SJCRH30 (cell line): ENCODE measurements around the gene FAM180A. TPM values are rescaled to one million over a fixed set of nuclear protein-coding genes. Genes with fewer than 3 reads are reported as not detected.
"Not testable (repeated sequence)": the region's sequence is repeated elsewhere in the genome, so short reads cannot be mapped to it uniquely, and the experiment has no call there.

Source experiments
- DNase-seq, 2 experiments: peaks; one replicate each; pipeline ENCODE4 v3.0.0-alpha.2; 2015 to 2020
- H3K27ac ChIP-seq: fragments of 250-450 bp; sonication (Bioruptor Pico); 2 replicates; pipeline ENCODE4 v1.5.1; 2020; ENCODE audit warnings: mild to moderate bottlenecking, moderate library complexity
- H3K27me3 ChIP-seq: fragments of 250-450 bp; sonication (Bioruptor Pico); 2 replicates; pipeline ENCODE4 v1.5.1; 2020; ENCODE audit warnings: mild to moderate bottlenecking, moderate library complexity
- H3K36me3 ChIP-seq: fragments of 250-450 bp; sonication (Bioruptor Pico); 2 replicates; pipeline ENCODE4 v1.5.1; 2020; ENCODE audit warnings: mild to moderate bottlenecking, moderate library complexity
- H3K4me1 ChIP-seq: fragments of 250-450 bp; sonication (Bioruptor Pico); 2 replicates; pipeline ENCODE4 v1.5.1; 2020; ENCODE audit warnings: mild to moderate bottlenecking, moderate library complexity
- H3K4me3 ChIP-seq: fragments of 250-450 bp; sonication (Bioruptor Pico); 2 replicates; pipeline ENCODE4 v1.5.1; 2020; ENCODE audit warnings: mild to moderate bottlenecking, moderate library complexity
- H3K9me3 ChIP-seq: fragments of 250-450 bp; sonication (Bioruptor Pico); replicated peaks from 2 replicates; pipeline ENCODE4 v1.5.1; 2020; ENCODE audit warnings: mild to moderate bottlenecking, moderate library complexity
- total RNA-seq: library from RNA; depleted of rRNA; stranded (reverse); fragments of >200 nt; shearing (Covaris generic); gene quantifications from 2 replicates; pipeline ENCODE4 v1.2.3, GENCODE V29; 2014

The FAM180A gene
- total RNA-seq, 1 experiment from 2014 or later, result 0.12 TPM

DNA sequence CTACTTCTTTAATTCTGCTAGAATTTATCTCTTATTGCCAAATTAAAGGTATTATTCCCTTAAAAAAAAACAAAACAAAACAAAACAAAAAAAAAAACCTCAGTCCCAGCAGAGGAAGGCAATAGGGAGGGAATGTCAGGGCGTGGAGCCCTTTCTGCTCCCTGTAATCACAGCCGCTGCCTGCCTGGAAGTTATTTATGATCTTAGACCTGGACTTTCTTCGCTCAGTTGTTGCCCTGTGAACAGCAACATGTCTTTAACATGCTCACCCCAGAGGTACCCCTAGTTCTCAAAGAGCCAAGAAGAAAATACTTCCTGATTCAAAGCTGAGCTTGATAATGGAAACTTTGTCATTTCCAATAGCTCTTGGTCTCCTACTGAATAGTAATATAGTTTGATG, 7.7 kb downstream of the FAM180A start:
- Histone ChIP-seq H3K27me3 (no peaks in the 10 kb centered on the region; the same call in 1 of the 2 replicates), H3K4me3 (no peak overlapping the region), H3K36me3 (no peaks in the 10 kb centered on the region), H3K4me1 (no peaks in the 10 kb centered on the region), H3K27ac (no peak overlapping the region), H3K9me3 (no peaks in the 10 kb centered on the region)
- no peak for DNase-seq

DNA sequence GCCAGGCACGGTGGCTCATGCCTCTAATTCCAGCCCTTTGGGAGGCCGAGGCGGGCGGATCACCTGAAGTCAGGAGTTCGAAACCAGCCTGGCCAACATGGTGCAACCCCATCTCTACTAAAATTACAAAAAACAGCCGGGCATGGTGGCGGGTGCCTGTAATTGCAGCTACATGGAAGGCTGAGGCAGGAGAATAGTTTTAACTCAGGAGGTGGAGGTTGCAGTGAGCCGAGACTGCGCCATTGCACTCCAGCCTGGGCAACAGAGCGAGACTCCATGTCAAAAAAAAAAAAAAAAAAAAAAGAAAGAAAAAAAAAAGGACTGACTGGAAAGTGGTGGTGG, 11.3 kb downstream of the FAM180A start:
- not testable (repeated sequence) for H3K27ac ChIP-seq, DNase-seq, H3K4me1 ChIP-seq, H3K9me3 ChIP-seq, H3K36me3 ChIP-seq, H3K27me3 ChIP-seq, H3K4me3 ChIP-seq

DNA sequence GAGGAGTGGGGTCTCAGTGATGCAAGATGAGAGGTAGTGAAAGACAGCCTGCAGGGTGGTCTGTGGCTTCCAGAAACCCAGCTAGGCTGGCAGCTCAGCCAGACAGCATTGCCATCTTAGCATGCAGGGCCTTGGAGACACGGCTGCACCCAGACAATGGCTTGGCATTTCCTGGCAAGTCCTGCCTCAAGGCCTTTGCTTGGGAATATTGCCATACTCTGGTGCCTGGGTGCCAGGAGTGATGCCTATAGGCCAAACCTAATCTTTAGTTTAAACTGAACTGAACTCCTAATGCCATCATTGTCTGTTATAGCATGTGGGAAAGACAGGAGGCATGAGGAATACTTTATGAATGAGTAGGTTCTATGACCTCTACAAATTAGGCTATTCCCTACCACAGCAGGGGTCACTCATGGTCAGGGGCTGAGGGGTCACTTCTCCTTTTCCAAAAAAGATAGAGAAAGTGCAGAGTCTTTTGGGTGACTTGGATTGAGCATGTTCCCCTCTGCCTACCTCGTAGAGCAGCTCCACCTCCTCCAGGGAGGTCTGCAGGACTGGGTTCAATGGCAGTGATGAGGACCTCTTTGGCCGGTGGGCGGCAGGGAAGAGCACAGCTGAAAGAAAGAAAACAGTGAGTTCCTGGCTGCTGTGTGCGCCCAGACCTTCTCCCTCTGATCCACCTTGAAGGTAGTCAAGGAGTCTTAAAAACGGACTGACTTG, 11.9 kb downstream of the FAM180A start:
- no peak overlapping the region for H3K4me3 ChIP-seq
- H3K4me1 ChIP-seq, result no peaks in the 10 kb centered on the region
- H3K9me3 ChIP-seq, result no peaks in the 10 kb centered on the region
- H3K36me3 ChIP-seq, result no peaks in the 10 kb centered on the region
- H3K27ac ChIP-seq, result no peak overlapping the region
- H3K27me3 ChIP-seq, result no peaks in the 10 kb centered on the region; the same call in 1 of the 2 replicates
- DNase-seq, result no peak

DNA sequence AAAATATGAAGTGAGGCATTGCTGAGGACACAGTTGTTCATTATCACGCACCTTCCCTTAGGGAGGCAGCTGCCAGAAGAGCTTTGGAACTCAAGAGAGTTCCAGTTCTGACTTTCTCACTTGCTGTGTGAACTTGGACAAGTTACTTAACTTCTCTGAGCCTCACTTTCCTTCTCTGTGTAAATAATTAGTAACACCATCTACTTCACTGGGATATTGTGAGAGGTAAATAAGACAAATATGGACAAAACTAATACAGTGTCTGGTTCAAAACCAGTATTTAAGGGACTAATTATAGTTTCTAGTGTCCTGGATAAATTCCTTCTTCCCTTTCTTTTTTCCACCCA, 14.3 kb downstream of the FAM180A start:
- Histone ChIP-seq H3K27ac (no peak overlapping the region), H3K4me3 (no peak overlapping the region), H3K9me3 (no peaks in the 10 kb centered on the region), H3K27me3 (no peaks in the 10 kb centered on the region; the same call in 1 of the 2 replicates), H3K36me3 (no peaks in the 10 kb centered on the region), H3K4me1 (peaks cover 3% of the 10 kb centered on the region)
- no peak for DNase-seq

DNA sequence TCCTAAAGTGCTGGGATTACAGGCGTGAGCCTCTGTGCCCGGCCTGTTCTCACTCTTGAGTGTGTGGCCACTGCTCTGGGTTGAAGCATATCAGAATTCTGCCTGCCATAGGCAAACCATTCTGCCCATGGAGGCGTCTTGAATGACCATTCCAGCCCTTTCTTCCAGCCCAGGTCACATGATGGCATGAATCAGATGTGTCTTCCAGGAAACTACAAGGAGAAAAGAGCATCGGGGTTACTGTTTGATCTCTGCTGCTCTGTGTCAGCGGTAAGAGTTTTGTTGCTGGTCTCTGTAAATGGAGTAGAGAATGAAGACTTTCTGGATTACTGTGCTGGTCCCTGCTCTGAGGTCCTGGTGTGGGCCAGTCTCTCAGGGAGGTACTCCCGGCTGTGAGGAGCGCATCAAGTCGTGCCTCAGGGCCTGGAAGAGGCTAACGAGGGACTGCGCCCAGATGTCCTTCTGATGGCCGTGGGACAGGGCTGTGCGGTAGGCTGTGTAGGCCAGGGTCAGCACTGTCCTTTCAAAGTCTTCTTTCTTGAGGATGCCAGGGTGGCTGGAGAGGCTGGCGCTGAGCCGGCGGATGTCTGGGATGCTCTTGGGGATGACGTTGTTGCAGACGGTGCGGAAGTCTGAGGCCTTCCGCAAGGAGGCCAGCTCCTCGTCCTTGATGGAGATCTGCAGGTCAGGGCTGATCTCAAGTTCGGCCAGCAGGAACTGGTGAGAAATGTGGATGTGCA, 14.8 kb downstream of the FAM180A start:
- Histone ChIP-seq H3K27me3 (no peaks in the 10 kb centered on the region; the same call in 1 of the 2 replicates), H3K9me3 (no peaks in the 10 kb centered on the region), H3K27ac (no peak overlapping the region), H3K4me1 (peaks cover 8% of the 10 kb centered on the region), H3K36me3 (no peaks in the 10 kb centered on the region), H3K4me3 (no peak overlapping the region)
- DNase-seq, result no peak

DNA sequence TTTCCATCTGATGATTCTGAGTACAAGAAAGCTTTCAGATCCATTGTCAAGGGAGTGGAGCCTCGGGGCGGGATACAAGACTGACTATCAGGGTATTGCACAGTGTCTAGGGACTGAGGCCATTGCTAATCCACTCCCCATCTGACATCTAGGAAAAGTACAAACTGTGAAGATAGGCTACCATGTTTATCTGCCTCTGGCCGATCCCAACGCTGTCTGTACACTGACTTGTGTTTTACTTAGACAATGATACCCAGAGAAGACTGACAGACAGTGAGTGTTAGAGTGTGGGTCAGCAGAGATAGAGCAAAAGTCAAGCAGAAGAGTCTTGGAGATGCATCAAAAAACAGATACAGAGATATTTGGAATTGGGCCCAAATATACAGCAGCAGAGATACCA, 17.5 kb downstream of the FAM180A start:
- DNase-seq, result no peak
- Histone ChIP-seq H3K9me3 (no peaks in the 10 kb centered on the region), H3K4me1 (peaks cover 9% of the 10 kb centered on the region), H3K27me3 (no peaks in the 10 kb centered on the region), H3K27ac (no peak overlapping the region), H3K36me3 (no peaks in the 10 kb centered on the region), H3K4me3 (no peak overlapping the region)

DNA sequence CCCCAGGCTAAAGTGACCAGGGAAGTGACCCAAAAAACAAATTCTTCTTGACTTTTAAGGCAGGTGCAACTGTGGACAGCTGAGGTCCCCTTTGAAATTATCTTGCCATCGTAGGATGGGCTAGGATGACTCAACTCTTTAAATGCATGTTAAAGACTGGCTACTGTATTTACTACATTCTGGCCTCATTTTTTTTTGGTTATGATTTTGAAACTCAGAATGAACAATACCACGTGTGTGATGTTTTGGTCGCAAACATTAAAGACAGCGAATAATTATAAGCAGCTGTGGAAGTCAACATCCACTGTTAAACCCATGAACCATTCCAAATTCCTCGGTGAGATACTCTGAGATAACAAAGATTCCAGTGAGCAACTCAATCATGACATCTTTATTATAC, 19.4 kb downstream of the FAM180A start:
- DNase-seq, result no peak
- no peaks in the 10 kb centered on the region for H3K36me3 ChIP-seq
- H3K4me3 ChIP-seq, result no peak overlapping the region
- H3K9me3 ChIP-seq, result no peaks in the 10 kb centered on the region
- H3K4me1 ChIP-seq, result peaks cover 9% of the 10 kb centered on the region
- H3K27me3 ChIP-seq, result no peaks in the 10 kb centered on the region
- H3K27ac ChIP-seq, result no peak overlapping the region

DNA sequence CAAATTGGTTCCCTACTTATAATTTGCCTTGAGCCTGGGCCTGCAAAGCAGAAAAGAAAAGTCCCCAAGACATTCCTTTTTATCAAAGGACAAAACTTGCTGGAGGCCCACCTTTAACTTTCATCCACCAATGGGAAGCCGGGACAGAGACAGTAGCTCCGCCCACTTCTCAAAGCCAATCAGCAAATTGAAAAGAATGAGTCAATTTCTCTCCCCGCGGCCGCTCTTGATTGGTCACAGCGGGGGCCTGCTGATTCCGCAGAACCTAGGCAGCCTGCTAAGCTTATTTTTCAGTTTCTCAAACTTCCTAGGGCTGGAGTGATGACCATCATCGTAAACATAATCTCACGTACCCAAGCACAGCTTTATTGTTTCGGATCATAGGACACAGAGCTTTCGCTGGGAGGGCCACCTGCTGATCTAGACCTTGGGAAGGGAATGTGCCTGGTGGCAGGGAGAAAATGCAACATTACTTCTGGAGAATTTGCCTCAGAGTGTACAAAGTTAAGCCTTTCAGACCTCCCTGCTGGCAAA, 20.4 kb downstream of the FAM180A start, which contains the start of gene SLC13A4:
Gene SLC13A4, minus strand, starts transcription at position 51 of the 534 bp plus-strand sequence. CDS start 690 bp downstream, outside the sequence.
- Histone ChIP-seq H3K36me3 (no peaks in the 10 kb centered on the region), H3K27ac (no peak within 1 kb of the TSS), H3K4me1 (peaks cover 9% of the 10 kb centered on the region), H3K9me3 (no peaks in the 10 kb centered on the region), H3K4me3 (peak within 1 kb of the TSS; percentile 25), H3K27me3 (no peaks in the 10 kb centered on the region)
- peak; percentile 57 to 75 for DNase-seq

DNA sequence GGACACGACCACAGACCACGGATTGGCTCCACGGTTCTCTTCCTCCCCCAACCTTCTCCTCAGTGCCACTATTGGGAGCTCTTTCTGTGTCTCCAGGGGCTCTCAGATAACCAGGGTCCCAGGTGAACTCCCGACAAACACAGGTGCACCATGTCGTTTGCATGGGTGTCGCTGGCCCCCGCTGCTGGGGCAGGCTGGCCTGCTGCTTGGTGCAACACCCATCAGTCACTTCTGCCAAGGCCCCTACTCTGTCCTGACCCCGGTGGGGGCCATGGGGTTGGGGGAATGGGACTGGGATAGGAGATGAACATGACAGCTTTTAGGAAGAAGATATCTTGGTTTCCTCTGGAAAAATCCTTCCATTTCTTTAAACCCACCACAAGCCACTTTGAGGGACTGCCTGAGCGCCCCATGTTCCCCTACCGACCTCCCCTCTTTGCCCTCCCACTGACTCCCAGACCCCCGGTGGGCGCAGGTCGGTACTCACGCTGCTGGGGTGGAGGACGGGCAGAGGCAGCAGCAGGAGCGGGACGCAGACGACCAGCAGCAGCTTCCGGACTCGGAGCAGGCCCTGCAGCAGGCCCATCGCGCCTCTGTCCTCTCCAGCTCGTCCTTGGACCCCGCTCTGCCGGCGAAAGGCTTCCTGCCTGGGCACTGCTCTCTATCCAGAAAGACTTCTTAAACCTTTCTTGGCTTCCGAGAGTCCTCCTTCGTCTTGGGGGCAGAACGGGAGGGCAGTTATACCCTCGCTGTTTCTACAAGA, 21.5 kb downstream of the FAM180A start:
- Histone ChIP-seq H3K27ac (no peak overlapping the region), H3K4me1 (peaks cover 9% of the 10 kb centered on the region), H3K27me3 (no peaks in the 10 kb centered on the region), H3K4me3 (no peak overlapping the region), H3K36me3 (no peaks in the 10 kb centered on the region), H3K9me3 (no peaks in the 10 kb centered on the region)
- no peak for DNase-seq

DNA sequence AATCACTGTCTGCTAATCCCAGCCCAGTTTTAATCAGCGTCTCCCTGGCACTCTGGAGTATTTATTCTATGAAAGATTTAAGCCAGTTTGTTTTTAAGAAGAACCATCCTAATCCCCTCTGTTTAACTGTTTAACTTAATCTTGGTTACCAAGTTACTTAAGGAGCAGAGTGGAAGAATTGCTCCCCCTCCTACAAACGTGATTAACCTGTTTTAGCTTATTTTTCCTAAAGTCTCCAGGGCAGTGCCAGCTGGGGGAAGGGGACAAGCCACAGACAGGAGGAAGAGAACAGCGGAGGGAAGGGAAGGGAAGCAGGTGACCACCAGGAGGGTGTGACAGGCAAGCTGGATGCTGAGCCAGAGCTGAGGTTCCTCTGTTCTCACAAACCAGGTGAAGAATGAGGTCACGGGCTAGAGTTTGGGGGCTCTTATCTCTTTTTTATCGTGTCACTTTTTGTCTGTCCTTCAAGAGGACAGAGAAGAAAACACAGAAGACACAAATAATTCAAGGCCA, 22.3 kb downstream of the FAM180A start:
- Histone ChIP-seq H3K36me3 (no peaks in the 10 kb centered on the region), H3K4me1 (peaks cover 9% of the 10 kb centered on the region), H3K4me3 (no peak overlapping the region), H3K27ac (no peak overlapping the region), H3K9me3 (no peaks in the 10 kb centered on the region), H3K27me3 (no peaks in the 10 kb centered on the region)
- DNase-seq, result no peak

DNA sequence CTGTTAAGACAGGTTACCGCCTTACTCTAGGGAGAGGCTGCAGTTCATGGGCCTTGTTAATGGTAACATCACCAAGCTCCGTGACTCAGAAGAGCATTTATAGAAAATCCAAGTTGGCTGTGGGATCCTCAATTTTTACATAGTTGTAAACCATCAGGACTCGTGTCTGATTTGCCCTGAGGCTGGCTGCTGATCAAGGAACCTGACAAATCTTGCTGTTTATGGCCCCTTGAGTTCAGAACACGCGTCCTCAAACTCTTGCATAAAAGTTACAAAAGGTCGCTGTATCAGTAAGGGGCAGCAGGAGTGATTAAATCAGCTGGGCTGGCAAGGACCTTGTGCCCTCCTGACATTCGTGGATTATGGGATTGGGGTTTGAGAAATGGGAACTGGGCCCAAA, 25.2 kb downstream of the FAM180A start:
- Histone ChIP-seq H3K4me3 (no peak overlapping the region), H3K9me3 (no peaks in the 10 kb centered on the region), H3K36me3 (no peaks in the 10 kb centered on the region), H3K27me3 (no peaks in the 10 kb centered on the region), H3K4me1 (peaks cover under 1% of the 10 kb centered on the region), H3K27ac (no peak overlapping the region)
- DNase-seq, result no peak

DNA sequence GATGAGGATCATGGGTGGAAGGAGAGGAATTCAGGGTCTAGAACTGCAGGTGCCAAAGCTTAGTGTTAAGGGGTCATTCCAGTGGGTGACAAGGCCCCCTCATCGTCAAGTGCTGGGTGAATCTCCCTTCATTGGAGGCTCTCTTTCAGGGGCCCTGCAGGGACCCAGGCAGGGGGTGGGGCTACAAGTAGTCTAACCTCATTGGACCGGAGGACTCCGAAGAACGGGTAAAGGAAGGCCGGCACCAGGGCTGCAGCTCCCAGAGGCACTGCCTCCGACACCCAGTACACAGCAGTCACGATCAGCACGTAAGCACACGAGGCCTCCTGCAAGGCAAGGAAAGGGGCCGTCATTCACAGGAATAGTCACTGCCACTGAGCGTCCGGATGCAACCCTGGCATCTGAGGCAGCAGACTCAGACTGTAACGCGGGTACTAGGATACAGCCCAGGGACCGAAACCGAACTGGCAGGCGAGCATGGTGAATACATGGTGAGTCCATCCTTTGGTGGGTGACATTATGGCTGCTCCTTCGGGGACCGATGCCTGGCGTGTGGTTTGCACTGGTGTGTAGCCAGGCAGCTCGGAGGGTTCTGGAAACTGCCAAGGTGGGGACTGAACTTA, 27.3 kb downstream of the FAM180A start:
- Histone ChIP-seq H3K27me3 (no peaks in the 10 kb centered on the region), H3K9me3 (no peaks in the 10 kb centered on the region), H3K4me1 (peaks cover 18% of the 10 kb centered on the region), H3K4me3 (no peak overlapping the region), H3K36me3 (no peaks in the 10 kb centered on the region), H3K27ac (no peak overlapping the region)
- DNase-seq, result no peak

DNA sequence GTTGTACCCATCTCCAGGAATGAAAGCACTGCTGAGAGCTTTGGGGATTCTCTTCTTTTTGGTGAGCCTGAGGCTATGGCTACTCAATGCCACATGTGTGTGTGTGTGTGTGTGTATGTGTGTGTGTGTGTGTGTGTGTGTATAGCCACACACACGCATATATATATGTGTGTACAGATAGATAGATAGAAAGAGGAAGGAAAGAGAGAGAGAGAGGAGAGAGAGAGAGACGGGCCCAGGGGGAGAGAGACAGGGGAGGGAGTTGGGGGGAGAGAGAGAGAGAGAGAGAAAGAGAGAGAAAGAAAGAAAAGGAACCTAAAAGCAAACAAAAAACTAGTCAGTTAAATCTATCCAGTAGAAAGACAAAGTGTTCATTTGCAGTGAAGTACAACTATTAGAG, 28.9 kb downstream of the FAM180A start:
- no peaks in the 10 kb centered on the region for H3K36me3 ChIP-seq
- H3K4me1 ChIP-seq, result peaks cover 34% of the 10 kb centered on the region
- no peak for DNase-seq
- H3K27me3 ChIP-seq, result no peaks in the 10 kb centered on the region
- no peak overlapping the region for H3K4me3 ChIP-seq
- no peaks in the 10 kb centered on the region for H3K9me3 ChIP-seq
- H3K27ac ChIP-seq, result no peak overlapping the region

DNA sequence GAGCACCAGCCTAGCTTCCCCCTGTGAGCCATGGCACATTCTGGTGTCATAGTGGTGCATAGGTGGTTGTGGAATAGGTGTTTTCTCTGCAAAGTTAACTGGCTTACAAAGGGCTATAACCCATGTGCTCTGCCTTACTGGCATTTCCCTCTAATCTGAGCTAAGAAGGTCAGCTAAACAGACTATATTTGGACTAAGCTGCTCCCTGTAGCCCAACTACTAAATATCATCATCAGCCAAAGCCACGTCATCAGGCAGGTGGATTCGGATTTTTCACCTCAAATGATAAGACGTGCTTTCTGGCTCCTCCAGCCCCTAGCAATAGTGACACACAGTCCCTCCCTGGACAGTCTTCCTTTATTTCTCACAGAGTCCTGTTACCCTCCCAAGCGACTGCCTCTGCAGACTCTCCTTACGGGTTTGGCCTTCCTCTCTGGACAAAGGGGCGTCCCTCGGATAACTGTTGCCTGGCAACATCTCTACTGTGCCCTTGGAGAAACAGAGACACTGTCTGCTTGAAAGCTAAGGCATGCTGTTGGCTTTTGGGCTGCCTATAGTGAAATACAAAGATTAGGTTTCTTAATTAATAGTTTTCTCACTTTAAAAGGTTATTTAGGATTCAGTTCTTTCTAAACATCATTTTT, 29.7 kb downstream of the FAM180A start:
- no peak overlapping the region for H3K4me3 ChIP-seq
- H3K27me3 ChIP-seq, result no peaks in the 10 kb centered on the region
- DNase-seq, result no peak
- H3K9me3 ChIP-seq, result no peaks in the 10 kb centered on the region
- H3K4me1 ChIP-seq, result peaks cover 42% of the 10 kb centered on the region
- H3K36me3 ChIP-seq, result no peaks in the 10 kb centered on the region
- H3K27ac ChIP-seq, result no peak overlapping the region
